GM18505 (cell line): ENCODE measurements around the gene MYPN.

Experiments used
- ATAC-seq: cut with Tn5 transposase; IDR thresholded peaks from one replicate; pipeline ENCODE4 v1.9.1; 2021; ENCODE audit not compliant: unreplicated experiment
- POLR2A ChIP-seq: IDR thresholded peaks from 4 replicates; pipeline ENCODE4 v1.6.1; 2011; ENCODE audit warnings: borderline replicate concordance; ENCODE audit not compliant: insufficient read depth, insufficient read length; ENCODE audit errors: extremely low read depth

MYPN gene

DNA sequence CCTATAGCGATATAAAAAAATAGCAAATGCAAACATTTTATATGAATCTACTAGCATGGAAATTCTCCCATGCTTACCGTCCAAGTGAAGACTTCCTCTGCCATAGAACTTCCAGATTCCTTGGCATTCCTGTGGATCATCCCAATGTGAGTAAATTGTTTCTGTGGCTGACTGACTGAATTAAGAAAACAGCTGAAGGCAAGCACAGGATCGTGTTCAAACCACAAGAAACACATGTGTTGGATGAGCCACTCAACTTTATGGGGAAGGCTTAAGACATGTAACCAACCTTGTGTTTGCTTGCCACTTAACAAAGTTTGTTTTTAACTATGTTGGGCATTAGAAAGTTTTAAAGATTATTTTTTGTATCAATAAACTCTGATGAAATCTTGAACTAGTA lies 2.6 kb upstream of the MYPN start:
- TF ChIP-seq POLR2A: no peak

DNA sequence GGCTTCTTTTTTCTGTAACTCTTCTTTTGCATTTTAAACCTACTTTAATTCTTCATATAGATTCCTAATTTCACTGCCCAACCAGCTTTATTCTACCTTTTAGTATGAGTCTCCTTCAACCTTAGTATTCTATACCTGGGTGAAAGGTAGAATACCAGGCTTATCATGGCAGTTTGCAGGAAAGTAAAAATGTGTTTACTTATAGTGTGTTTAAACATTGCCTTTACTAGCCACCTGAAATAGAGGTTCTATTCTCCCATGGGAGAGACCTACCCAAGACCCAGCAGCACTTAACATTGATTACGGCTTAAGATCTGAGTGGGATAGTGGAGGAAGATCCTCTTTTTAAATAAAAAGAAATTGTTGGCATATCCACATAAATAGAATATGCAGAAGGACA lies 1.6 kb upstream of the MYPN start:
- no peak for ATAC-seq
- no peak for TF ChIP-seq POLR2A

More for the DNA sequence above, 2.6 kb upstream of the MYPN start:
- ATAC-seq: no peak

DNA sequence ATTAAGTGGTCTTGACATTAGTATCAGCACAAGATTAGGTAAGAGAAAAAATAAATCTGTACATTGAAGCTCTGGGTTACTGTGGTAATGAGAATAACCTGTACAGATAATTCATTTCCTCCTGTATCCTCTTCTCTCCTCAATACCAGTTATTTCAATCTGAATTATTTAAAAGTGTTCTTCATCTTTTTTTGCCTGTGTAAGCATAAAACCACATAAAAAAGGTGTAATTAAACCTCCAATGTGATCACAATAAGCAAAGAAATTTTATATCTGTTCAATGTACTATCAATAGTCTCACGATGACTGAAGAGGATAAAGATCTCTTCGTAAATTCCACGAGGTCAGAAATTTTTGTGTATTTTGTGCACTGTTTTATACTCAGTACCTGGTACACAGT lies 1.2 kb upstream of the MYPN start:
- TF ChIP-seq POLR2A: no peak
- ATAC-seq: no peak

DNA sequence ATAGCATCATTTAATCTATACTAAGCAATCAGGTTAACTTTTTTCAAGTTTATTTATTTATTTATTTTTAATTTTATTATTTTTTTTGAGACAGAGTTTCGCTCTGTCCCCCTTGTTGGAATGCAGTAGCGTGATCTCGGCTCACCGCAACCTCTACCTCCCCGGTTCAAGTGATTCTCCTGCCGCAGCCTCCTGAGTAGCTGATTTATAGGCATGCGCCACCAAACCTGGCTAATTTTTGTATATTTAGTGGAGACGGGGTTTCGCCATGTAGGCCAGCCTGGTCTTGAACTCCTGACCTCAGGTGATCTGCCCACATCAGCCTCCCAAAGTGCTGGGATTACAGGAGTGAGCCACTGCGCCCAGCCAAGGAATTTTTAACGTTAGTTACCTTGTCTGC lies 635 bp upstream of the MYPN start:
- TF ChIP-seq POLR2A: no peak
- no peak for ATAC-seq

DNA sequence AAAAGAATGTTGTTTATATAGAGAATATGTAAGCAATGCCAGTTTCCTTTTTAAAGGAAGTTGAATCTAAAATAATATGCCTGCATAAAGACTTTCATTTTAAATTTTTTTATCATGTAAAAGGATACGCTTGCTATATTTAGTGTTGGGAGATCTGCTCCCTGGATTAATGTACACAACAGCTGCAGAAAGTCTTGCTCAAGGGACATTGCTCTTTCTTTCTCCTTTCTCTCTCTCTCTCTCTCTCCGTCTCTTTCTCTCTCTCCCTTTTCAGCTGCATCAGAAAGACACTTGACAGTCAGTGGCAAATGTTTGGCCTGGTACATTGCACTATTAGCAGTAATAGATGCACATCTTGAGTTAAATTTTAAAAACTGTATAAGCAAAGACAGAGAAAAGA lies 739 bp downstream of the MYPN start:
- TF ChIP-seq POLR2A: no peak
- ATAC-seq: no peak

DNA sequence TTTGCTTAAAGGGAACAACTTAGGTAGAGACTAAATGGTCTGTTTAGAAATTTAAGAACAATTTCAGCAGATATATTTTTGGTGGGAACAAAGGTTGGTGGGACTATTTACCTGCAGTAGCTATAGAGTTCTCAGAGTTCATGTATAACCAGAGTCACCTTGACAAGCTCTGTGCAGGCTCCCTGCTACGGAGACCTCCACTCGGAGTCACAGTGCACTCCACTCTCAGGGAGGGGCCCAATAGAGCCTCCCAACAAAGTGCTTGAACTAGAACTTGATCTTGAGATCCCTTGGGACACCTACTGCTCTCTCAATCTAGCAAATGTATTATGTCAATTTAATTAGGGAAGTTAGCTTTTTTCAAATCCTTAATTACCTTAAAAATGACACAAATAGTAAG lies 2.3 kb downstream of the MYPN start:
- no peak for ATAC-seq
- no peak for TF ChIP-seq POLR2A

DNA sequence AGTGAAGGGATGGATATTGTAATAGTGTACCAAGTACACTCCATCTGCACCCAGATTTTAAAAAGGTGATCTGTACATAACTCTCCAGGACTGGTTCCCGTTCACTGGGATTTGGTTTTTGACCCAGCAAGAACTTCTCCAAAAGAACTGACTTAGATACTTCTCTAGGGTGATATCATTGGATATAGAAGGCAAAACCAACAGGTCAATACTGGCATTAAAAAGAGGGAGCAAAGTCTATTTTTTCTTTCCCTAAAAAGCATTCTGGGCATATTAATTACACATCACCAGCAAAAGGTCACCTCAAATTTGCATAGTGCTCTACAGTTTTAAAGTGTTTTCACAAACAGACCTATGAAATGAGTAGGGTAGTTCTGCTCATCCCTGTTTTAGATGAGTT lies 3.5 kb downstream of the MYPN start:
- ATAC-seq: no peak
- no peak for TF ChIP-seq POLR2A

DNA sequence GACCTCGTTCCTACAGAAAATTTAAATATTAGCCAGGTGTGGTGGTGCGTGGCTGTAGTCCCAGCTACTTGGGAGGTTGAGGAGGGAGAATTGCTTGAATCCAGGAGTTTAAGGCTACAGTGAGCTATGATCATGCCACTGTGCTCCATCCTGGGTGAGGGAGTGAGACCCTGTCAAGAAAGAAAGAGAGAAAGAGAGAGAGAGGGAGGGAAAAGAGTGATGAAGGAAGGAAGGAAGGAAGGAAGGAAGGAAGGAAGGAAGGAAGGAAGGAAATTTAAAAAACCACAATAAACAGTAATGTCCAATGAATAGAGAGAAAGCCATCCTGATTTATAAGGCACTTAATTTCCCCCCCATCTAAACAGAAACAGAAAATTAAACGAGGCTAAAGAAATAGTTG lies 9.4 kb downstream of the MYPN start:
- no peak for TF ChIP-seq POLR2A
- ATAC-seq: no peak

DNA sequence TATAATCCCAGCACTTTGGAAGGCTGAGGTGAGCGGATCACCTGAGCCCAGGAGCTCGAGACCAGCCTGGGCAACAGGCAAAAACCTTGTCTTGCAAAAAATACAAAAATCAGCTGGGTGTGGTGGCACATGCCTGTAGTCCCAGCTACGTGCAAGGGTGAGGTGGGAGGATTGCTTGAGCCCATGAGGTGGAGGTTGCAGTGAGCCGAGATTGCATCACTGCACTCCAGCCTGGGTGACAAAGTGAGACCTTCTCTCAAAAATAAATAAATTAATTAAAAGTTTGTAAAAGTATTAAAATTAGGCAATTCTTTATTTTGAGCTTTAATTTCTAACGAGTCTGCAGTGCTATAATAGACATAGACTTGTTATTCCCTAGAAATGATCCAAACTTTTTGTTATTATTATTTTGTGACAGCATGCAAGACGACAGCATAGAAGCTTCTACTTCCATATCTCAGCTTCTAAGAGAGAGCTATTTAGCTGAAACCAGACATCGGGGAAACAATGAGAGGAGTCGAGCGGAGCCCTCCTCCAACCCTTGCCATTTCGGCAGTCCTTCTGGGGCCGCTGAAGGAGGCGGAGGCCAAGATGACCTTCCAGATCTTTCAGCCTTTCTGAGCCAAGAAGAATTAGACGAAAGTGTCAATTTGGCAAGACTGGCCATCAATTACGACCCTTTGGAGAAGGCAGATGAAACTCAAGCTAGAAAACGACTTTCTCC lies 11.9 kb downstream of the MYPN start:
- TF ChIP-seq POLR2A: no peak
- ATAC-seq: no peak

DNA sequence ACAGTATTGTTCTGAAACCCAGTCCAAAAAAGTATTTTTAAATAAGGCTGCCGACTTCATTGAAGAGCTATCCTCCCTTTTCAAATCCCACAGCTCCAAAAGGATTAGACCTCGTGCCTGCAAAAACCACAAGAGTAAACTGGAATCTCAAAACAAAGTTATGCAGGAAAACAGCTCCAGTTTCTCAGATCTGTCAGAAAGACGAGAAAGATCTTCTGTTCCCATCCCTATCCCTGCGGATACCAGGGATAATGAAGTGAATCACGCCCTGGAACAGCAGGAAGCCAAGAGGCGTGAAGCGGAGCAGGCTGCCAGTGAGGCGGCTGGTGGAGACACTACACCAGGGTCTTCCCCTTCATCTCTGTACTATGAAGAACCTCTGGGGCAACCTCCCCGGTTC lies 12.6 kb downstream of the MYPN start:
- no peak for ATAC-seq
- no peak for TF ChIP-seq POLR2A

DNA sequence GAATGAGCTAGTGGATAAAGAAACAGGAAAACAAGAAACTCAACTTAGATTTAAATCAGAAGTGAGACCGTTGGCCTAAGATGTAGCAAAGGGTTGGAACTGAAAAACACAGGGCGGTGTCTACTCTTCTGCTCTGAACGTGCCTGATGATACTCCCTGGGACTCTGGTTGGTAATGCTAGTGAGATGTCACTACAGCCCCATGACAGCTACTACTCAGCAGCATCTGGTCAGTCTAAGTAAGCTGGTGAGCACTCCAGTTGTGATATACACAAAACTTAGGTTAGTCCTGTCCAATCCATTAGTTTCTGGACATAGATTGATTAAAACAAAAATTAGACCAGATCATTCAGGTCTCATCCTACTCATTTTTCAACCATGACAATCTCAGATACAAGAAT lies 15.4 kb downstream of the MYPN start:
- TF ChIP-seq POLR2A: no peak
- ATAC-seq: no peak

DNA sequence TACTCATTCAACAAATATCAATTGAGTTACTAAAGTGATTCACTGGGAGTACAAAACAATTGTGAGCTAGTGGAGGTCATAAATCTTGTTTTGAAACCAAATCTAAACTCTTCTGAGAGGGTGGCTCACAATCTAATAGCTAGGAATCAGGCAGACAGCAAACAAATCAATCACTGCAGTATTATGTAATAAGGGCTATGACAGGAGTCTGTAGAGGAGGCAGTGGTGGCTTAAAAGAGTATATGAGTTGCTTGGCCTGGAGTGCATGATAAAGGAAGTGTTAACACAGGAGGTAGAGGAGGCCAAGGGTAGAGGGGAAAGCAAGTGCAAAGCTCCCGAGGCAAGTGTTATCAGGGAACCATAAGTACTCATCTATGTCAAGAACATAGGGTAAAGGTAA lies 16.5 kb downstream of the MYPN start:
- no peak for ATAC-seq
- no peak for TF ChIP-seq POLR2A

DNA sequence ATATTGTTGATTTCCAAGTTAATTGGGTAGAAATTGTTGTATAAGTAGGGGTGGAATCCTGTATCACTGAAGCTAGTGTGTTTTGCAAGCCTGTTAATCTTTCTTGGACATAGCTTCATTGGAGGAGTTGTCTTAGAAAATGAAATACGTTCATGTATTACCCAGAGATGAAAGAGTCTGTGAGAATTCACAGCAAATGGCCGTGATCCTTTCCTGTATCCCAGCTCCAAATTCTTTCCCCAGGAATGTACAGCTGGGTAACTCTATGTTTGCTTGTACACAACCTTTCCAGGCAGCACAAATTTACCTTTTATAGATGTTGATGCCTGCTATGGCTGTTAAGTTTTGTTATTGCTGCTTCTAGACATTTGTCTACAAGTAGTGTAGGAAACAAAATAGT lies 18.7 kb downstream of the MYPN start:
- no peak for ATAC-seq
- no peak for TF ChIP-seq POLR2A

DNA sequence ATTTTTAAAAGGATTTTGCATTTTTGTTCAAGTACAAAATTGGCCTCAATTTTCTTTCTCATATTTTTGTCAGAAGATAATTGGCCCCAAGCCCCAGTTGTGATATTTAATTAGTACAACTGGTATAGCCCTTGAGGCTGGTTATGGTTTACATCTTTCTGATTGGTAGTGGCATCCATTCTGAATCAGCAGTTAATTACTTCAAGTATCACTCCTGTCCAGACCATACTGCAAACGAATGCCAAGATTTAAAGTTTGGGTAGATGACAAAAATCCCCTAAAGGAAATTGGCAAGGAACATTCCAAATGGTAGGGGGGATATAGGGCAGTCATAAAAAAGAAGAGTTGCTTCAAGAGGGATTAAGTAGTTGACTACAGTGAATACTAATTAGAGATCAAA lies 23.1 kb downstream of the MYPN start:
- ATAC-seq: no peak
- no peak for TF ChIP-seq POLR2A

DNA sequence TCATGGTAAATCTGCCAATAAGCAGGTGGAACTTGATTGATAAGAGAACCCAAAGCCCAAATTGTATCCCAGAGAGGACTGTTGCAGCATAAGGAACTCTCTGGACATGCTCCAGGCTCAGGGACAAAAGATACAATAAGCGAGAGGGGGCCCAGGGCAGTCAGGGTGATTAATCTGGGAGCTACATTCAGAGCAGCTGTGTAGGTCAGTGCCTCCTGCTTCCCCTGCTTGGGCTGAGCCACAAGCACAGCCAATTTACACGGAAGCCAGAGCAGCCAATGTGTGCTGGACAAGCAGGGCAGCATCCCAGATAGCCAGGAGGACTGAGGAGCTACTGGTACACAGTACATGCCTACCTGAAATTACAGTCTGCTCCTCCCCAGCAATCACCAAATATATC lies 24.2 kb downstream of the MYPN start:
- no peak for ATAC-seq
- TF ChIP-seq POLR2A: no peak
